Gastroesophageal sphincter (tissue), 4 donors: ENCODE data around the gene HNRNPUL1. TPM values are rescaled to one million over a fixed set of nuclear protein-coding genes. Genes with fewer than 3 reads are reported as not detected.
A peak's percentile ranks its signal among the peaks of the same experiment; 100 is the strongest.

ENCODE experiments used
- ATAC-seq: fragments of 150-250 bp; one replicate; pipeline ENCODE4 v1.9.1; 2016; ENCODE audit warnings: mild to moderate bottlenecking, moderate library complexity
- H3K27ac ChIP-seq, 4 donors: fragments of 200-600 bp; sonication (generic) in 3 of 4; 1 replicate in 3 of 4; 2 replicates in 1 of 4; pipeline ENCODE4 v1.5.1; 2016 to 2019
- H3K27me3 ChIP-seq: fragments of 200-600 bp; sonication (generic); one replicate; pipeline ENCODE4 v1.5.1; 2019
- H3K36me3 ChIP-seq, 2 donors: fragments of 200-600 bp; sonication (generic); one replicate each; pipeline ENCODE4 v1.5.1; 2019; ENCODE audit warnings: control low read depth in 1 of 2
- H3K4me1 ChIP-seq, 3 donors: fragments of 200-600 bp; sonication (generic); 1 replicate in 2 of 3; 2 replicates in 1 of 3; pipeline ENCODE4 v1.5.1; 2016 to 2019; ENCODE audit warnings: control low read depth in 2 of 3
- H3K4me3 ChIP-seq, 2 donors: fragments of 200-600 bp; sonication (generic); one replicate each; pipeline ENCODE4 v1.5.1; 2019; ENCODE audit warnings: mild to moderate bottlenecking in 1 of 2, moderate library complexity in 1 of 2
- H3K9me3 ChIP-seq, 3 donors: fragments of 200-600 bp; sonication (generic); one replicate each; pipeline ENCODE4 v1.5.1; 2017 to 2019; ENCODE audit warnings: control low read depth in 2 of 3
- EP300 ChIP-seq: sonication (generic); formaldehyde crosslinking; IDR thresholded peaks from one replicate; pipeline ENCODE4 v1.6.1; 2017; ENCODE audit warnings: antibody characterized with exemption, mild to moderate bottlenecking
- POLR2A ChIP-seq, 2 donors: fragments of 450-650 bp; IDR thresholded peaks; one replicate each; pipeline ENCODE4 v1.6.1; 2017; ENCODE audit warnings: antibody characterized with exemption in 2 of 2, mild to moderate bottlenecking in 2 of 2, moderate library complexity in 1 of 2
- POLR2AphosphoS5 ChIP-seq: sonication (generic); formaldehyde crosslinking; IDR thresholded peaks from one replicate; pipeline ENCODE4 v1.6.1; 2017; ENCODE audit warnings: antibody characterized with exemption
- WGBS, 2 donors: methylation state at CpG; one replicate each; pipeline ENCODE4 v1.1.5; 2018; ENCODE audit warnings: low coverage in 1 of 2; 5-methylcytosine and 5-hydroxymethylcytosine counted together
- total RNA-seq, 4 donors: library from RNA; depleted of rRNA; stranded (reverse); fragments of >200 nt; gene quantifications; one replicate each; pipeline ENCODE4 v1.1.0, GENCODE V29; 2016
- TF ChIP-seq, protein P1 (sequence below), 4 experiments: fragments of 200-600 bp in 2 of 4; fragments of 450-650 bp in 2 of 4; sonication (generic) in 1 of 4; IDR thresholded peaks; one replicate each; pipeline ENCODE4 v1.5.1; 2017 to 2019; ENCODE audit warnings: antibody characterized with exemption in 4 of 4, mild to moderate bottlenecking in 2 of 4, moderate library complexity in 2 of 4

The HNRNPUL1 gene
- total RNA-seq, 4 donors from 2014 or later: 142 to 204 (median 160) TPM

DNA sequence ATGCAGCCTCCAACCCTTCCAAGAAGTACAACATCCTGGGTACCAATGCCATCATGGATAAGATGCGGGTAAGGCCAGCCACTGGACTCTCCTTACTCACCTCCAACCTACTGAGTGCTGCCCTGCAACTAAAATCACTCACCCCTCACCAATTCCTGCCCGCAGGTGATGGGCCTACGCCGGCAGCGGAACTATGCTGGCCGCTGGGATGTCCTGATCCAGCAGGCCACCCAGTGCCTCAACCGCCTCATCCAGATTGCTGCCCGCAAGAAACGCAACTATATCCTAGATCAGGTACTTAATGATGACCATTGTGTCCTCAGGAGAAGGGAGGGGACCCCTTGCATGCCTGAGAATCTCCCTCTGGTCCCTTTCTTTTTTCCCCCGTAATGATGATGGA is 30.2 kb downstream of the HNRNPUL1 start:
- no peak overlapping the region for H3K4me3 ChIP-seq
- no peak overlapping the region for H3K27ac ChIP-seq
- H3K27me3 ChIP-seq: no peaks in the 10 kb centered on the region
- H3K9me3 ChIP-seq: no peaks in the 10 kb centered on the region
- TF ChIP-seq POLR2A (IDR thresholded peaks at IDR 0.05) (no peak), EP300 (no peak), POLR2AphosphoS5 (no peak)
- TF ChIP-seq, protein P1, sequence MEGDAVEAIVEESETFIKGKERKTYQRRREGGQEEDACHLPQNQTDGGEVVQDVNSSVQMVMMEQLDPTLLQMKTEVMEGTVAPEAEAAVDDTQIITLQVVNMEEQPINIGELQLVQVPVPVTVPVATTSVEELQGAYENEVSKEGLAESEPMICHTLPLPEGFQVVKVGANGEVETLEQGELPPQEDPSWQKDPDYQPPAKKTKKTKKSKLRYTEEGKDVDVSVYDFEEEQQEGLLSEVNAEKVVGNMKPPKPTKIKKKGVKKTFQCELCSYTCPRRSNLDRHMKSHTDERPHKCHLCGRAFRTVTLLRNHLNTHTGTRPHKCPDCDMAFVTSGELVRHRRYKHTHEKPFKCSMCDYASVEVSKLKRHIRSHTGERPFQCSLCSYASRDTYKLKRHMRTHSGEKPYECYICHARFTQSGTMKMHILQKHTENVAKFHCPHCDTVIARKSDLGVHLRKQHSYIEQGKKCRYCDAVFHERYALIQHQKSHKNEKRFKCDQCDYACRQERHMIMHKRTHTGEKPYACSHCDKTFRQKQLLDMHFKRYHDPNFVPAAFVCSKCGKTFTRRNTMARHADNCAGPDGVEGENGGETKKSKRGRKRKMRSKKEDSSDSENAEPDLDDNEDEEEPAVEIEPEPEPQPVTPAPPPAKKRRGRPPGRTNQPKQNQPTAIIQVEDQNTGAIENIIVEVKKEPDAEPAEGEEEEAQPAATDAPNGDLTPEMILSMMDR (IDR thresholded peaks at IDR 0.05): no peak
- no peak for ATAC-seq
- peaks cover 9 to 38% (median 24%) of the 10 kb centered on the region in 3 donors for H3K4me1 ChIP-seq
- 98 to 100% methylated on average over 4 to 10 of the region's 10 CpGs for WGBS, 2 donors
- peaks cover 8 to 84% of the 10 kb centered on the region in 2 donors for H3K36me3 ChIP-seq

DNA sequence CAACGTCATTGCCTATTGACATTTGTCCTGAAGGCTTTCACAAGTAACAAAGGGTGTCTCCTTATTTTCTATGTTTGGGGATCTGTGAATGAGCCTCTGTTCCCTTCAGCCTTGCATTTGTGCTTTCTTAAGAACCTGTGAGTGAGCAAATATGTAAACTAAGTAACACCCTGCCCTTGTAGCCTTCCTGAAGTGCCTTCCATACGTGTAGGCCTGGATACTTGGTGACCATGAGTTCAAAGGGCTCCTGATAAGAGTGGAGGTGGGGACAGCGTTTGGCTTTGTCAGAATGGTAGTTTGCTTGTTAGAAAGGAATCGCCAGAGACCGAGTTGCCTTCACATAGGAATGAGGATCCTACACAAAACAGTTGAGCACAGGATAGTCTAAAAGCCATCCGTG is 31.3 kb downstream of the HNRNPUL1 start:
- WGBS, 2 donors: 48 to 67% methylated on average over 3 to 6 of the region's 6 CpGs
- peaks cover 9 to 49% (median 35%) of the 10 kb centered on the region in 3 donors for H3K4me1 ChIP-seq
- peak overlapping the region in 2 of 4 donors; percentile 78 to 82 for H3K27ac ChIP-seq

DNA sequence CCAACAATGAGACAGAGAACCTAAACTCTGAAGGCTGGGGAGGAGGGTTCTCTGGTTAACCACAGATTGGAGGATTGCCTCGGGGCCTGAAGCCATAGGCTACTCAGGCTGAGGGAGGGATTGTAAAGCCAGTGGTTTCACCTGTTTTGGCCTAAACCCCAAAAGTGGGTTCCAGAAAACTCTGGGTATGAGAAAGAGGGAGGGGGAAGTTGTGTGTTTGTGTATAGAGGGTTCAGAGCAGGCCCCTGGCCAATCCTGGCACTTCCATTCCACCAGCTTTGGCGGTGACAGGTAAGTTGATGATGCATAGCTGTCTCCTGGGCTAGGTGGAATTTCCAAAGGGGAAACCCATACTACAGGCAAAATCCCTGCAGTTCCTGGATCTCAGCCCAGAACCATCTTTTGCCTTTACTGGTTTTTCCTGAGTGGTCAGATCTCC is 32.3 kb downstream of the HNRNPUL1 start:
- WGBS, 2 donors: 0 to 60% methylated on average over 1 of the region's 2 CpGs
- Histone ChIP-seq H3K27ac (peak overlapping the region; percentile 24 to 82 (median 79)), H3K36me3 (peaks cover 8 to 80% of the 10 kb centered on the region in 2 donors), H3K4me3 (no peak overlapping the region), H3K9me3 (no peaks in the 10 kb centered on the region), H3K27me3 (no peaks in the 10 kb centered on the region), H3K4me1 (peaks cover 9 to 58% (median 39%) of the 10 kb centered on the region in 3 donors)
- TF ChIP-seq EP300: no peak
- no peak for TF ChIP-seq POLR2AphosphoS5
- TF ChIP-seq POLR2A (IDR thresholded peaks at IDR 0.05): no peak
- TF ChIP-seq, protein P1 (IDR thresholded peaks at IDR 0.05): no peak
- no peak for ATAC-seq

More for the DNA sequence above, 31.3 kb downstream of the HNRNPUL1 start:
- TF ChIP-seq EP300 (no peak), POLR2A (IDR thresholded peaks at IDR 0.05) (no peak), POLR2AphosphoS5 (no peak)
- TF ChIP-seq, protein P1 (IDR thresholded peaks at IDR 0.05): no peak
- Histone ChIP-seq H3K36me3 (peaks cover 8 to 80% of the 10 kb centered on the region in 2 donors), H3K4me3 (no peak overlapping the region), H3K9me3 (no peaks in the 10 kb centered on the region), H3K27me3 (no peaks in the 10 kb centered on the region)
- no peak for ATAC-seq

GRCh38 chr19:41297628-41298347 is 33.6 kb downstream of the HNRNPUL1 start:
- Histone ChIP-seq H3K4me3 (no peak overlapping the region), H3K27me3 (no peaks in the 10 kb centered on the region), H3K36me3 (peaks cover 6 to 80% of the 10 kb centered on the region in 2 donors), H3K27ac (peak overlapping the region; percentile 24 to 82 (median 79)), H3K4me1 (peaks cover 9 to 63% (median 39%) of the 10 kb centered on the region in 3 donors), H3K9me3 (no peaks in the 10 kb centered on the region)
- TF ChIP-seq EP300 (no peak), POLR2A (IDR thresholded peaks at IDR 0.05) (no peak)
- TF ChIP-seq, protein P1 (IDR thresholded peaks at IDR 0.05): no peak
- 25 to 39% methylated on average over 2 to 5 of the region's 7 CpGs for WGBS, 2 donors
- peak; percentile 36 for ATAC-seq
